SK-N-SH treated with all-trans-retinoic acid at 6 μM for 48 hours (cell line): ENCODE data around the gene LUZP1.

Experiments used
- ESRRG ChIP-seq: fragments of 250-450 bp; sonication (Bioruptor Pico); IDR thresholded peaks from 2 replicates; pipeline ENCODE4 v1.6.1; 2021; ENCODE audit warnings: mild to moderate bottlenecking
- RARB ChIP-seq: fragments of 250-450 bp; sonication (Bioruptor Pico); IDR thresholded peaks from 2 replicates; pipeline ENCODE4 v1.8.0; 2021; ENCODE audit warnings: mild to moderate bottlenecking, moderate library complexity
- SNAI2 ChIP-seq: fragments of 250-450 bp; sonication (Bioruptor Pico); IDR thresholded peaks from 2 replicates; pipeline ENCODE4 v1.5.0; 2020; ENCODE audit warnings: mild to moderate bottlenecking, moderate library complexity
- TCF4 ChIP-seq: fragments of 250-450 bp; sonication (Bioruptor Pico); IDR thresholded peaks from 2 replicates; pipeline ENCODE4 v1.8.0; 2021; ENCODE audit warnings: mild to moderate bottlenecking, moderate library complexity, borderline replicate concordance
- TOX ChIP-seq: fragments of 250-450 bp; sonication (Bioruptor Pico); IDR thresholded peaks from 2 replicates; pipeline ENCODE4 v1.8.0; 2021; ENCODE audit warnings: mild to moderate bottlenecking, moderate library complexity, borderline replicate concordance
- ZFP3 ChIP-seq: fragments of 250-450 bp; sonication (Bioruptor Pico); IDR thresholded peaks from 2 replicates; pipeline ENCODE4 v1.5.0; 2020; ENCODE audit warnings: mild to moderate bottlenecking, moderate library complexity
- ZNF70 ChIP-seq: fragments of 450-650 bp; formaldehyde crosslinking; IDR thresholded peaks from 2 replicates; pipeline ENCODE4 v1.5.0; 2020; ENCODE audit warnings: mild to moderate bottlenecking, moderate library complexity
- TF ChIP-seq, protein P1 (sequence below): fragments of 250-450 bp; sonication (Bioruptor Pico); IDR thresholded peaks from 2 replicates; pipeline ENCODE4 v1.5.1; 2020; ENCODE audit warnings: low read depth, mild to moderate bottlenecking, moderate library complexity

DNA sequence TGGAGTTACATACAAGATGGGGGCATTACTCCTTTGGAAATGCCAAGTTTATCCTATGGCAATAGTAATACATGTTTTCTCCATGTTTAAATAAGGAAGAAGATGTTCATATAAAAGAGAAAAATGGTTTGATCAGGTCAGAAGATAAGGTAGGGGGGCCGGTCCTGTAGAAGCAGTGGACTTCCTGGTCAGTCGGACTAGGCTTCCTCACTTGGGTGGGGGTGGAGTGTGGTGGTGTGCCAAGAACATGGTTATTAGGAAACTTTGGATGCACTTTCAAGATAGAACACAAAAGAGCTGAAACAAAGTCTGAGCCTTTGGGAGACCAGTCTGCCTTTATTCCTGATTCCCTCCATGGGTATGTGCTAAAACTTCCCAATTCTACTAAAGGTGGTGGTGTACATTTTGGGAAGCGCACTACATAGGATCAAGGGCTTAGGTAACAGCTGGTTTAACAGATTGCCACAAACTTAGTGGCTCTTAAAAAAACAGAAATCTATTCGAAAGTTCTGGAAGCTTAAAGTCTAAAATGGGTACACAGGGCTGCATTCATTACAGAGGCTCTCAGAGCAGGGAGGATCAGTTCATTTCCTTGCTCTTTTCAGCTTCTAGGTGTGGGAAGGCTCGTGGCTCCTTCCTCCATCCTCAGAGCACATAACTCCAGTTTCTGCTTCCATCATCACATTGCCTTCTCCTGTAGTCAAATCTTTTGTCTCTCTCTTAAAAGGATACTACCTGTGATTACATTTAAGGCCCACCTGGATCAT is 84.8 kb downstream of the LUZP1 start:
- TF ChIP-seq TOX (CRISPR knock-in tag) (no peak), ESRRG (no peak), TCF4 (CRISPR knock-in tag) (no peak), SNAI2 (CRISPR knock-in tag) (no peak), ZNF70 (CRISPR knock-in tag) (no peak), ZFP3 (CRISPR knock-in tag) (no peak), RARB (no peak)
- TF ChIP-seq, protein P1, sequence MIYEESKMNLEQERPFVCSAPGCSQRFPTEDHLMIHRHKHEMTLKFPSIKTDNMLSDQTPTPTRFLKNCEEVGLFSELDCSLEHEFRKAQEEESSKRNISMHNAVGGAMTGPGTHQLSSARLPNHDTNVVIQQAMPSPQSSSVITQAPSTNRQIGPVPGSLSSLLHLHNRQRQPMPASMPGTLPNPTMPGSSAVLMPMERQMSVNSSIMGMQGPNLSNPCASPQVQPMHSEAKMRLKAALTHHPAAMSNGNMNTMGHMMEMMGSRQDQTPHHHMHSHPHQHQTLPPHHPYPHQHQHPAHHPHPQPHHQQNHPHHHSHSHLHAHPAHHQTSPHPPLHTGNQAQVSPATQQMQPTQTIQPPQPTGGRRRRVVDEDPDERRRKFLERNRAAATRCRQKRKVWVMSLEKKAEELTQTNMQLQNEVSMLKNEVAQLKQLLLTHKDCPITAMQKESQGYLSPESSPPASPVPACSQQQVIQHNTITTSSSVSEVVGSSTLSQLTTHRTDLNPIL: no peak
